ENCODE results near the gene LMTK3. TPM values are rescaled to one million over a fixed set of nuclear protein-coding genes. Genes with fewer than 3 reads are reported as not detected.

The LMTK3 gene
- total and polyA plus RNA-seq, 9 of the 15 experiments (the other 6 are each of a cell fraction or from before 2014, with no cell fraction given): 0.35 to 12.3 (median 2.0) TPM; not detected in 2

GRCh38 chr19:48455171-48455907 is 56.3 kb downstream of the LMTK3 start, which contains the start of gene KCNJ14:
Gene KCNJ14, plus strand, starts transcription at chr19:48455574. Its CDS starts 6,151 bp downstream, at chr19:48461725.
- ChIA-PET POLR2A (no interaction called here), CTCF (ENCODE audit: low intra/inter-chr PET ratio) (no interaction called here)
- DNase-seq (ENCODE audit: extremely low read depth in 1 of 4, low spot score in 3 of 4): peak; percentile 33 to 52 (median 48)
- peaks cover 0 to 36% of the 10 kb centered on the region in 2 experiments; a peak in 2 of 5 replicates for H3K4me1 ChIP-seq (replicated peaks in 1 of 2; ENCODE audit: control insufficient read depth in 2 of 2, insufficient read depth in 2 of 2, low read length in 2 of 2)
- intact Hi-C loops (cut with micrococcal nuclease): no loop called here
- peaks cover 12% of the 10 kb centered on the region for H3K79me2 ChIP-seq (ENCODE audit: control insufficient read depth, insufficient read depth, low read length)
- no peaks in the 10 kb centered on the region for H3K27me3 ChIP-seq (ENCODE audit: control insufficient read depth in 2 of 2, insufficient read depth in 2 of 2, low read length in 2 of 2)
- FAIRE-seq: no peak
- no peaks in the 10 kb centered on the region for H3K9me1 ChIP-seq (ENCODE audit: control insufficient read depth, insufficient read depth, low read length)
- H3K9me3 ChIP-seq (replicated peaks; ENCODE audit: control insufficient read depth, insufficient read depth, low read depth, low read length): no peaks in the 10 kb centered on the region
- no peak within 1 kb of the TSS for H2AFZ ChIP-seq (ENCODE audit: low read depth, low read length)
- peaks cover 9% of the 10 kb centered on the region for H4K20me1 ChIP-seq (replicated peaks; ENCODE audit: control insufficient read depth, insufficient read depth, low read length)
- WGBS (ENCODE audit: insufficient coverage, low coverage, missing lambda C conversion rate): 93% methylated on average over 10 of the region's 16 CpGs
- peak within 1 kb of the TSS in 1 of 2 experiments; percentile 74; a peak in 2 of 4 replicates for H3K9ac ChIP-seq (ENCODE audit: insufficient read depth in 1 of 2, low read depth in 2 of 2, low read length in 2 of 2)
- peak; percentile 65 for ATAC-seq
- no peak within 1 kb of the TSS for H3K27ac ChIP-seq (ENCODE audit: extremely low read depth, low read depth, low read length)
- peaks cover 86% of the 10 kb centered on the region for H3K36me3 ChIP-seq (ENCODE audit: control insufficient read depth, insufficient read depth, low read length)
- H3K4me2 ChIP-seq (ENCODE audit: insufficient read depth, low read length): no peak within 1 kb of the TSS
- no peak within 1 kb of the TSS for H3K4me3 ChIP-seq
- BruUV-seq (replicated peaks): no TSS peak
- TF ChIP-seq SIRT6 (IDR thresholded peaks at IDR 0.05; ENCODE audit: low read depth, low read length): no peak
- TF ChIP-seq NEUROD1 (IDR thresholded peaks at IDR 0.05; ENCODE audit: borderline replicate concordance, low read depth, low read length, partially characterized antibody): no peak
- no peak for TF ChIP-seq KLF16 (IDR thresholded peaks at IDR 0.05)
- no peak for TF ChIP-seq CC2D1A (IDR thresholded peaks at IDR 0.05)
- TF ChIP-seq SNIP1 (IDR thresholded peaks at IDR 0.05; ENCODE audit: low read depth): no peak
- TF ChIP-seq PTBP1 (IDR thresholded peaks at IDR 0.05; ENCODE audit: low read depth, low read length): no peak
- TF ChIP-seq ARID1B (IDR thresholded peaks at IDR 0.05): no peak
- TF ChIP-seq TAF9B (IDR thresholded peaks at IDR 0.05; ENCODE audit: partially characterized antibody): no peak
- TF ChIP-seq RBM22 (IDR thresholded peaks at IDR 0.05; ENCODE audit: low read depth, low read length, poor library complexity, severe bottlenecking): no peak
- TF ChIP-seq HDGF (IDR thresholded peaks at IDR 0.05): no peak
- TF ChIP-seq SMC3 (conservative IDR thresholded peaks at IDR 0.05; ENCODE audit: insufficient read depth, low read depth, low read length): no peak
- no peak for TF ChIP-seq SNRNP70 (optimal IDR thresholded peaks at IDR 0.05; ENCODE audit: low read depth, low read length)
- no peak for TF ChIP-seq ZNF507 (tag; conservative IDR thresholded peaks at IDR 0.05)
- no peak for TF ChIP-seq ZNF436 (CRISPR knock-in tag; IDR thresholded peaks at IDR 0.05)
- no peak for TF ChIP-seq ZNF778 (CRISPR knock-in tag; IDR thresholded peaks at IDR 0.05)
- TF ChIP-seq ZNF830 (CRISPR knock-in tag; IDR thresholded peaks at IDR 0.05): no peak
- TF ChIP-seq ZNF311 (CRISPR knock-in tag; IDR thresholded peaks at IDR 0.05): no peak
- TF ChIP-seq HDAC1 (IDR thresholded peaks at IDR 0.05): no peak
- no peak for TF ChIP-seq ZNF124 (CRISPR knock-in tag; IDR thresholded peaks at IDR 0.05)
- no peak for TF ChIP-seq ZMIZ1 (IDR thresholded peaks at IDR 0.05; ENCODE audit: low read depth in 2 of 2, low read length in 2 of 2)
- in situ Hi-C loops (cut with MboI): no loop called here
